H1 (cell line): ENCODE results near the gene CCNC.

Source experiments
- CTCF ChIP-seq, 3 experiments: IDR thresholded peaks; 1 replicate in 2 of 3; 2 replicates in 1 of 3; pipeline versions ENCODE4 v1.5.1 to v1.6.1; 2011; ENCODE audit warnings: low read length in 3 of 3, mild to moderate bottlenecking in 3 of 3, inconsistent platforms in 2 of 3, low read depth in 1 of 3, moderate library complexity in 1 of 3; ENCODE audit not compliant: insufficient read depth in 1 of 3; ENCODE audit errors: control extremely low read depth in 1 of 3
- JUN ChIP-seq: IDR thresholded peaks from 2 replicates; pipeline ENCODE4 v1.6.1; 2011; ENCODE audit warnings: low read depth, mild to moderate bottlenecking, improper control_type of control experiment, low read length
- MAFK ChIP-seq: IDR thresholded peaks from 2 replicates; pipeline ENCODE4 v1.6.1; 2012; ENCODE audit warnings: low read depth, mild to moderate bottlenecking, improper control_type of control experiment, low read length
- SAP30 ChIP-seq: fragments of 300-600 bp; sonication (generic); IDR thresholded peaks from 2 replicates; pipeline ENCODE4 v1.7.1; 2012; ENCODE audit warnings: low read length, moderate library complexity, mild to moderate bottlenecking, inconsistent platforms; ENCODE audit not compliant: insufficient read depth, insufficient replicate concordance
- SIN3A ChIP-seq, 2 experiments: IDR thresholded peaks in 1 of 2; conservative IDR thresholded peaks in 1 of 2; 2 replicates each; pipeline ENCODE4 v1.6.1; 2011 to 2012; ENCODE audit warnings: low read length in 2 of 2, improper control_type of control experiment in 1 of 2, low read depth in 1 of 2, mild to moderate bottlenecking in 1 of 2
- TF ChIP-seq, protein P1 (sequence below): IDR thresholded peaks from 2 replicates; pipeline ENCODE4 v1.6.1; 2012; ENCODE audit warnings: inconsistent platforms

- no peak for TF ChIP-seq MAFK
- no peak for TF ChIP-seq CTCF (IDR thresholded peaks at IDR 0.05; ENCODE audit: control extremely low read depth in 1 of 3, insufficient read depth in 1 of 3, low read depth in 1 of 3, low read length in 3 of 3)
- TF ChIP-seq JUN, result no peak
- no peak for TF ChIP-seq SIN3A (conservative IDR thresholded peaks at IDR 0.05 in 1 of 2, IDR thresholded peaks at IDR 0.05 in 1 of 2; ENCODE audit: low read depth in 1 of 2, low read length in 2 of 2)
- TF ChIP-seq SAP30, result no peak
- TF ChIP-seq, protein P1, sequence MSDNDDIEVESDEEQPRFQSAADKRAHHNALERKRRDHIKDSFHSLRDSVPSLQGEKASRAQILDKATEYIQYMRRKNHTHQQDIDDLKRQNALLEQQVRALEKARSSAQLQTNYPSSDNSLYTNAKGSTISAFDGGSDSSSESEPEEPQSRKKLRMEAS, result no peak
Measured at GRCh38 chr6:99559057-99559456, 9.4 kb downstream of the CCNC start.
